ENCODE data around the gene TRPC5OS. TPM values are rescaled to one million over a fixed set of nuclear protein-coding genes. Genes with fewer than 3 reads are reported as not detected.

TRPC5OS gene
- not detected in 2 replicates for total RNA-seq

DNA sequence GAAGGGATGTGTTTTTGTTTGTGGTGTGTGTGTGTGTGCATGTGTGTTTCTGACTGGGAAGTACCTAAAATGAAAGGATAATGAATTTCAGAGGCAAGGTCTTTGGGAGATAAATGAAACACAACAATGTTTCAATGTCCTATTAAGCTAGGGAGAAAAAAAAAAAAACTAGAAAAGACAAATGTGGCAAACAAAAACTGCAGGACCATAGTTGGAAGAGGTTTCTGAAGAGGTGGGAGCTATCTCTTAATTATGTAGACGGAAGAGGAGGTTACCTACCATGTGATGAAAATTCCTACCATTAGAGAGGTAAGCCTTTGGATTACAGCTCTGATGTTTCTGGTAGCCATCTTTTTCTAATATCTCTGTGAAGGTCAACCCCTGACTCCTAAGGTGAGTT lies at the start of gene TRPC5OS:
TSS of gene TRPC5OS (plus strand) at position 301 of the 400 bp plus-strand sequence. CDS start 25,669 bp downstream, outside the sequence.

Other genes starting within 250 kb of the TRPC5OS start
- gene ALG13, start 195.0 kb upstream of the TRPC5OS start, total RNA-seq = 41.4 and 49.8 TPM in 2 replicates
- not detected in 2 replicates for gene TRPC5, start 206.6 kb downstream of the TRPC5OS start, total RNA-seq
- not detected in 2 replicates for gene RTL4, start 206.8 kb downstream of the TRPC5OS start, total RNA-seq